PFSK-1 (cell line): ENCODE data around the gene DHRS11.

Experiments used
- REST ChIP-seq, 2 experiments: IDR thresholded peaks; 2 replicates each; pipeline versions ENCODE4 v1.6.1 to v1.8.0; 2011 to 2012; ENCODE audit warnings: low read depth in 2 of 2, low read length in 2 of 2, control low read depth in 1 of 2, inconsistent platforms in 1 of 2, mild to moderate bottlenecking in 1 of 2, moderate library complexity in 1 of 2; ENCODE audit not compliant: insufficient read depth in 1 of 2
- TAF1 ChIP-seq: IDR thresholded peaks from 2 replicates; pipeline ENCODE4 v1.6.1; 2012; ENCODE audit warnings: low read length, control low read depth, borderline replicate concordance; ENCODE audit not compliant: insufficient read depth

- TF ChIP-seq REST (IDR thresholded peaks at IDR 0.05; ENCODE audit: insufficient read depth in 1 of 2, low read depth in 2 of 2, low read length in 2 of 2) = no peak
- TF ChIP-seq TAF1 = no peak
Measured at GRCh38 chr17:36641331-36641876, 49.7 kb downstream of the DHRS11 start.
